Liver (tissue), 9 donors: Measurements from ENCODE around the gene CMIP. TPM values are rescaled to one million over a fixed set of nuclear protein-coding genes. Genes with fewer than 3 reads are reported as not detected.

ENCODE experiments used
- DNase-seq: peaks from one replicate; pipeline ENCODE4 v3.0.0-alpha.2; 2017; ENCODE audit warnings: low spot score
- H3K27ac ChIP-seq, 2 donors: one replicate each; pipeline ENCODE4 v1.7.0; 2013; ENCODE audit warnings: inconsistent platforms in 2 of 2, low read length in 2 of 2, control low read depth in 1 of 2, low read depth in 1 of 2, mild to moderate bottlenecking in 1 of 2
- H3K27me3 ChIP-seq, 4 donors: one replicate each; pipeline versions ENCODE4 v1.6.1 to v1.7.0; 2013; ENCODE audit warnings: low read length in 3 of 4, inconsistent platforms in 1 of 4, mild to moderate bottlenecking in 1 of 4, moderate library complexity in 1 of 4; ENCODE audit not compliant: control insufficient read depth in 4 of 4, insufficient read depth in 4 of 4
- H3K36me3 ChIP-seq, 4 donors: one replicate each; pipeline versions ENCODE4 v1.6.1 to v1.7.0; 2013; ENCODE audit warnings: low read length in 3 of 4, mild to moderate bottlenecking in 3 of 4, low read depth in 1 of 4, moderate library complexity in 1 of 4; ENCODE audit not compliant: control insufficient read depth in 4 of 4, insufficient read depth in 3 of 4
- H3K4me1 ChIP-seq, 4 donors: one replicate each; pipeline versions ENCODE4 v1.6.1 to v1.7.0; 2013; ENCODE audit warnings: low read length in 3 of 4, mild to moderate bottlenecking in 3 of 4, moderate library complexity in 1 of 4; ENCODE audit not compliant: control insufficient read depth in 4 of 4, insufficient read depth in 4 of 4
- H3K4me3 ChIP-seq, 3 donors: one replicate each; pipeline versions ENCODE4 v1.6.1 to v1.7.0; 2013; ENCODE audit warnings: low read length in 3 of 3, control low read depth in 1 of 3, low read depth in 1 of 3, mild to moderate bottlenecking in 1 of 3
- H3K9ac ChIP-seq, 2 donors: one replicate each; pipeline ENCODE4 v1.7.0; 2013; ENCODE audit warnings: low read length in 2 of 2, mild to moderate bottlenecking in 2 of 2, moderate library complexity in 2 of 2, control low read depth in 1 of 2, low read depth in 1 of 2
- H3K9me3 ChIP-seq, 4 donors: one replicate each; pipeline versions ENCODE4 v1.6.1 to v1.7.0; 2013; ENCODE audit warnings: low read length in 3 of 4; ENCODE audit not compliant: control insufficient read depth in 4 of 4
- ATF3 ChIP-seq: IDR thresholded peaks from 2 replicates; pipeline ENCODE4 v1.6.1; 2016; ENCODE audit warnings: antibody characterized with exemption
- CTCF ChIP-seq: fragments of 150-350 bp; IDR thresholded peaks from 2 replicates; pipeline ENCODE4 v1.5.1; 2017; ENCODE audit warnings: improper control_type of control experiment, low read depth, low read length; ENCODE audit not compliant: missing input control
- EGR1 ChIP-seq, 2 donors: IDR thresholded peaks; 2 replicates each; pipeline ENCODE4 v1.6.1; 2016 to 2018; ENCODE audit warnings: antibody characterized with exemption in 2 of 2, low read depth in 2 of 2
- FOXA1 ChIP-seq: IDR thresholded peaks from 2 replicates; pipeline ENCODE4 v1.6.1; 2016; ENCODE audit warnings: antibody characterized with exemption
- FOXA2 ChIP-seq: IDR thresholded peaks from 2 replicates; pipeline ENCODE4 v1.6.1; 2016; ENCODE audit warnings: antibody characterized with exemption
- GABPA ChIP-seq, 2 donors: IDR thresholded peaks in 1 of 2; conservative IDR thresholded peaks in 1 of 2; 2 replicates each; pipeline ENCODE4 v1.6.1; 2016; ENCODE audit warnings: antibody characterized with exemption in 2 of 2, mild to moderate bottlenecking in 1 of 2, moderate library complexity in 1 of 2
- HNF4A ChIP-seq, 2 donors: conservative IDR thresholded peaks; 2 replicates each; pipeline ENCODE4 v1.6.1; 2016; ENCODE audit warnings: antibody characterized with exemption in 2 of 2, mild to moderate bottlenecking in 2 of 2
- HNF4G ChIP-seq: IDR thresholded peaks from 2 replicates; pipeline ENCODE4 v1.6.1; 2016; ENCODE audit warnings: antibody characterized with exemption
- JUND ChIP-seq, 2 donors: IDR thresholded peaks; 2 replicates each; pipeline ENCODE4 v1.6.1; 2016; ENCODE audit warnings: antibody characterized with exemption in 2 of 2
- MAX ChIP-seq: IDR thresholded peaks from 2 replicates; pipeline ENCODE4 v1.6.1; 2016; ENCODE audit warnings: antibody characterized with exemption
- NR2F2 ChIP-seq: IDR thresholded peaks from 2 replicates; pipeline ENCODE4 v1.6.1; 2016; ENCODE audit warnings: antibody characterized with exemption
- RAD21 ChIP-seq, 2 donors: IDR thresholded peaks; 2 replicates each; pipeline ENCODE4 v1.6.1; 2016; ENCODE audit warnings: antibody characterized with exemption in 2 of 2, mild to moderate bottlenecking in 2 of 2
- REST ChIP-seq: IDR thresholded peaks from 2 replicates; pipeline ENCODE4 v1.6.1; 2016; ENCODE audit warnings: antibody characterized with exemption, mild to moderate bottlenecking
- RXRA ChIP-seq, 2 donors: IDR thresholded peaks; 2 replicates each; pipeline ENCODE4 v1.6.1; 2017 to 2018; ENCODE audit warnings: antibody characterized with exemption in 2 of 2, mild to moderate bottlenecking in 1 of 2
- SP1 ChIP-seq: IDR thresholded peaks from 2 replicates; pipeline ENCODE4 v1.6.1; 2018; ENCODE audit warnings: antibody characterized with exemption, mild to moderate bottlenecking
- TAF1 ChIP-seq: conservative IDR thresholded peaks from 2 replicates; pipeline ENCODE4 v1.6.1; 2016; ENCODE audit warnings: antibody characterized with exemption, mild to moderate bottlenecking
- YY1 ChIP-seq: IDR thresholded peaks from 2 replicates; pipeline ENCODE4 v1.6.1; 2016; ENCODE audit warnings: antibody characterized with exemption, mild to moderate bottlenecking
- ZBTB33 ChIP-seq: IDR thresholded peaks from 2 replicates; pipeline ENCODE4 v1.6.1; 2016; ENCODE audit warnings: antibody characterized with exemption
- WGBS: extraction: QIAGEN DNeasy Blood & Tissue Kit; methylation state at CpG from one replicate; pipeline ENCODE4 v1.1.7; 2013; 5-methylcytosine and 5-hydroxymethylcytosine counted together
- polyA plus RNA-seq, 2 donors: library from polyadenylated mRNA; stranded (reverse) in 1 of 2; unstranded in 1 of 2; fragments of 200-250 nt in 1 of 2; fragments of >200 nt in 1 of 2; fragmentation: Nextera tagmentation in 1 of 2; extraction: Ambion mirVana in 1 of 2; gene quantifications; one replicate each; pipeline versions ENCODE4 v1.2.1 to v1.2.3, GENCODE V29; 2013 to 2015
- total RNA-seq, 2 donors: library from RNA; depleted of rRNA; stranded (reverse); fragments of >200 nt; gene quantifications; one replicate each; pipeline ENCODE4 v1.2.3, GENCODE V29; 2014
- donor health status: healthy.
- donor health status: healthy.
- donor health status: healthy.
- donor health status: healthy.
- donor health status: healthy.

CMIP gene
- total and polyA plus RNA-seq, 4 donors: 1.7 to 15.6 (median 10.1) TPM

- WGBS: 32% methylated on average over 10 of the region's 10 CpGs
- no peak for TF ChIP-seq REST
- TF ChIP-seq ATF3: peak; percentile 73
- TF ChIP-seq RXRA (IDR thresholded peaks at IDR 0.05): peak; percentile 84 to 92
- peak; percentile 96 for TF ChIP-seq YY1
- peak; percentile 81 for TF ChIP-seq MAX
- peak in 1 of 2 donors; percentile 76 for TF ChIP-seq EGR1 (IDR thresholded peaks at IDR 0.05; ENCODE audit: low read depth in 2 of 2)
- TF ChIP-seq ZBTB33: peak; percentile 61
- peak; percentile 95 to 96 for TF ChIP-seq HNF4A (conservative IDR thresholded peaks at IDR 0.05)
- TF ChIP-seq JUND (IDR thresholded peaks at IDR 0.05): peak; percentile 91 to 94
- peak; percentile 91 for TF ChIP-seq TAF1
- peak; percentile 80 for TF ChIP-seq NR2F2
- TF ChIP-seq FOXA2: no peak
- peak; percentile 91 for TF ChIP-seq HNF4G
- TF ChIP-seq GABPA (IDR thresholded peaks at IDR 0.05 in 1 of 2, conservative IDR thresholded peaks at IDR 0.05 in 1 of 2): no peak
- no peak for TF ChIP-seq FOXA1
- no peak for TF ChIP-seq CTCF
- TF ChIP-seq RAD21 (IDR thresholded peaks at IDR 0.05): peak; percentile 47 to 49
- TF ChIP-seq SP1: peak; percentile 97
- peaks cover 36 to 86% (median 73%) of the 10 kb centered on the region in 4 donors for H3K4me1 ChIP-seq
- no peaks in the 10 kb centered on the region for H3K9me3 ChIP-seq
- H3K36me3 ChIP-seq: no peaks in the 10 kb centered on the region
- H3K27ac ChIP-seq: peak overlapping the region; percentile 83 to 86
- DNase-seq: peak; percentile 57
- peak overlapping the region in 1 of 3 donors; percentile 33 for H3K4me3 ChIP-seq
- H3K9ac ChIP-seq: no peak overlapping the region
- H3K27me3 ChIP-seq: no peaks in the 10 kb centered on the region
Measured at GRCh38 chr16:81548876-81549546, 104.4 kb downstream of the CMIP start.
